Spinal cord (tissue), 4 donors: Measurements from ENCODE around the gene TRIM24. TPM values are rescaled to one million over a fixed set of nuclear protein-coding genes. Genes with fewer than 3 reads are reported as not detected.

Source experiments
- polyA plus RNA-seq, 2 donors: library from polyadenylated mRNA; unstranded; fragments of 120-200 nt; gene quantifications; one replicate each; pipeline ENCODE4 v1.2.1, GENCODE V29; 2013; ENCODE audit not compliant: insufficient read length in 2 of 2
- small RNA-seq: library from RNA; depleted of rRNA; stranded (forward); fragments of <200 nt; gene quantifications from one replicate; pipeline ENCODE3, GENCODE V24; 2014; ENCODE audit warnings: low replicate concordance
- total RNA-seq, 2 donors: library from RNA; depleted of rRNA in 1 of 2; stranded (reverse); fragments of 120-200 nt in 1 of 2; fragments of >200 nt in 1 of 2; gene quantifications; one replicate each; pipeline versions ENCODE4 v1.2.3 to v1.2.4, GENCODE V29; 2013 to 2014

The TRIM24 gene
- total and polyA plus RNA-seq, 4 donors, result 25.4 to 53.4 (median 32.8) TPM

Small RNA genes within 50 kb of the gene (small RNA-seq; reads per million reads assigned to genes)
- not detected for gene RF00561

Other genes starting within 250 kb of the TRIM24 start
- 1 to 10 TPM in 1 of 2 donors, under 1 TPM in 1; 0.79 to 1.2 TPM for gene SVOPL, start 241.1 kb downstream of the TRIM24 start, total RNA-seq
- 1 to 10 TPM in 1 of 2 donors, under 1 TPM in 1; 0.60 to 1.6 TPM for gene SVOPL, start 241.1 kb downstream of the TRIM24 start, polyA plus RNA-seq